HG03521 (cell line): ENCODE results near the gene KCNIP1.
A peak's percentile ranks its signal among the peaks of the same experiment; 100 is the strongest.

Source experiments
- ATAC-seq: cut with Tn5 transposase; IDR thresholded peaks from one replicate; pipeline ENCODE4 v1.9.1; 2021; ENCODE audit warnings: mild to moderate bottlenecking, moderate library complexity; ENCODE audit not compliant: unreplicated experiment

KCNIP1 gene

GRCh38 chr5:170562166-170562874, 58.5 kb downstream of the KCNIP1 start:
- no peak for ATAC-seq

- no peak for ATAC-seq
Observed at GRCh38 chr5:170562875-170563228, 59.0 kb downstream of the KCNIP1 start.

GRCh38 chr5:170563824-170564567, 60.2 kb downstream of the KCNIP1 start:
- ATAC-seq: no peak

GRCh38 chr5:170565072-170565471, 61.3 kb downstream of the KCNIP1 start:
- ATAC-seq: no peak

DNA sequence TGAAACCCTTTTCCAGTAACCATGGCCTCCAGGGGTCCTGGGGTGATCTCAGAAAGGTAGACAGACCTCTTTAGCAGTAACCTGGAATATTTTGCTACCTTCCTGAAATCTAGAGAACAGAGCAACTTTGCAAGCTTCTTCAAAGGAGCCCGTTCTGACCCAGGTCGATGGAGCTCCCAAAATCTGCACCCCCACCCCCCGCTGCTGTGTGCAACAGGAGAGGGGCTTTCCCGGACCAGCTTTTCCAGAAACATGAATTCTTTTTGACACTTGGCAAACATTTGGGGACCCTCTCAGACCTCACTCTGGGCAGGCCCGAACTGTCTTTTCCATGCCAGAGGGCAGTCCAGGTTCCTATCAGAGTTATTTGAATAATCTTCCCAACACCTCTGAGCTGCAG, 65.3 kb downstream of the KCNIP1 start:
- no peak for ATAC-seq

- ATAC-seq: no peak
Observed at GRCh38 chr5:170570476-170570875, 66.7 kb downstream of the KCNIP1 start.

DNA sequence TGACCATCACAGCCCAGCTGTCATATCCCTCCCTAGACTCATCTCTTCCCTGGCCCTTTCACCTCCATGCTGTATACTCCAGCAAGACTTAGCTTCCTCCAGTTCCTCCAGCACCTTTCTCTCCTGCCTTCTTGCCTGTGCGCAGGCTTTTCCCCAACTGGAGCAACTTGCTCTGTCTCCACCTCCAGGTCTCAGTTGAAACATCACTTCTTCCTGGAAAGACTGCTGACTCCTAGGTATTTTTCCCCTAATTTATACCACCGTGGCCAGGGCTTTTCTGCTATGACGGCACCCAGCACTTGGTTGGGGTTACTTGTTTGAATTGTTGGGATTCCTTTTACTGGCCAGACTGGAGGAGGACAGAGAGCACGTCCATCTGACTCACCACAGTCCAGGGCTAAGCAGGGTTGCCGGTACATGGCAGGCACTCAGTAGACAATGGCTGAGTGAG, 67.5 kb downstream of the KCNIP1 start:
- no peak for ATAC-seq

DNA sequence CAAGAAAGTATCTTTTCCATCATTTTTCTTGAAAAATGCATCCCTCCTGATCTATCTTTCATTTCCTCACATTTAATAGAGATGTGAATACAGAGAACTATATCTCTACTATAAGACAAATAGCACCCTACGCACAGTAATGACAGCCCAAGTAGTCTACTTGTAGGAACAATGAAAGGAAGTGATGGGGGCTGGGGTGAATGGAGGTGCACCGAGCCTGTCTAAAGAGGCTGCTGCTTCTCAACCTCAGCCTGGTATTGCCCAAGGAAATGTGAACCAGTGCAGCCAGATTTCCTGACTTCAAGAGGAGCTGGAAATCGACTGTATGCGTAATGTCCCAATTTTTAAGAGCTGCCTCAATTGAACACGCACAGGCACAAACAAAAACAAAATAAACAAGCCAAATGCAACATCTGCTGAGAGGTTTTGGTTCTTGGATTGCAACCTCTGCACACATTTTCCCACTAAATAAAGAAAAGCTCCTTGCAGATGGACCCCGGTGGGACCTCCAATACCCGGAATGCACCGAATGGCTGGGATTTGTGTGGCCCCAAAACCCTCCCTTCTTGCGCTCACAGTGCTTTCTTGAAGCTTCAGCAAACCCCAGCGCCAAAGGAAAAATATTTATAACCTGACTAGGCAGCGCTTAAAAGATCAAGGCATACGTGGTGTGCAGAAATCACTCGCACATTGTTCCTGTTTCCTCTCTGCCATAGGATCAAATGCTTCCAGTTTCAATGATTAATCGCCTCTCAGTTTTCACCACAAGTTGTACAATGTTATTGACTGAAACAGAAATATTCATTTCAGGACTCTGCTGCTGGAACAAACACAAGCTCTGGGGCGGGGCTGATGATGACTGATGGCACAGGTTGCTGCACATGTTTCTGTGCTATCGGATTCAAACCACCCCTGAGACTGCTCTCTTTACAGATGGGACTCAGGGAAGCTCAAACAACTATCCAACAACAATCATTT, 68.3 kb downstream of the KCNIP1 start:
- peak; percentile 73 for ATAC-seq

DNA sequence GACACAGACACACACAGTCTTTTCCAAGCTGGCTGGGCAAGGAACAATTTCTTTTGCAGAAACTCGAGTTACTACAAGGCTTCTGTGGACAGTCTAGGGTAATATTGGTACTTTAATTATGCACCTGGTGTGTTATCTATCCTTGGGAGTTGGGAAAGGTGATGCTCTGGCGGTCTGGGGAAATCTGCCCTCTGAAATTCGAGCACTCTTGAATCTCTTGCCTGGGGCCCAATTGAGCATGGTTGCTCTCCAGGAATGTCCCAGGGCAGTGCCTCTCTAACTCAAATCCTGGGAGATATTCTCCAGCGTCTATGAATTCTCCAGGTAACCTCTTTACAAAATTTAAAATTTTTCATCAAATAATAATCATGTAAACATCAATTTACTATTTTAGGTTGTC, 69.3 kb downstream of the KCNIP1 start:
- ATAC-seq: no peak

GRCh38 chr5:170573660-170574059, 69.8 kb downstream of the KCNIP1 start:
- no peak for ATAC-seq

GRCh38 chr5:170576602-170577535, 73.0 kb downstream of the KCNIP1 start:
- ATAC-seq: no peak

DNA sequence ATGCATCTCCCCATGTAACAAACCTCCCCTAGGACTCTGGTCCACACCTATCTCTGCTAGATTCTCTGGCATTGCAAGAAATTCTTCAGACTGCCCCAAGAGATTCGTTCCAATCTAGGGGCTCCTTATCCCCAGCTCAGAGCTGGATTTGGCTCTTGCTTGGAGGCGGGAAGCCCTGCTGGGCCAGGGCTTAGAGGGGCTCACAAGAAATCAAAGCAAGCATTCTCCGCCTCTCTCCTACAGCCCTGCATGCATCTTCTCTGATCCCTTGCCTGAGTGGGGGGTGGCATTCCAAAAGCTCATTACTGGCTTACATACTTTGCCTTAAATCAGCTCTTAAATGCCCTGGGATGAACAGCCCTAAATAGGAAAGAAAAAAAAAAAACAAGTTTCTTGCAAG, 75.8 kb downstream of the KCNIP1 start:
- no peak for ATAC-seq

GRCh38 chr5:170581211-170581610, 77.4 kb downstream of the KCNIP1 start:
- no peak for ATAC-seq

DNA sequence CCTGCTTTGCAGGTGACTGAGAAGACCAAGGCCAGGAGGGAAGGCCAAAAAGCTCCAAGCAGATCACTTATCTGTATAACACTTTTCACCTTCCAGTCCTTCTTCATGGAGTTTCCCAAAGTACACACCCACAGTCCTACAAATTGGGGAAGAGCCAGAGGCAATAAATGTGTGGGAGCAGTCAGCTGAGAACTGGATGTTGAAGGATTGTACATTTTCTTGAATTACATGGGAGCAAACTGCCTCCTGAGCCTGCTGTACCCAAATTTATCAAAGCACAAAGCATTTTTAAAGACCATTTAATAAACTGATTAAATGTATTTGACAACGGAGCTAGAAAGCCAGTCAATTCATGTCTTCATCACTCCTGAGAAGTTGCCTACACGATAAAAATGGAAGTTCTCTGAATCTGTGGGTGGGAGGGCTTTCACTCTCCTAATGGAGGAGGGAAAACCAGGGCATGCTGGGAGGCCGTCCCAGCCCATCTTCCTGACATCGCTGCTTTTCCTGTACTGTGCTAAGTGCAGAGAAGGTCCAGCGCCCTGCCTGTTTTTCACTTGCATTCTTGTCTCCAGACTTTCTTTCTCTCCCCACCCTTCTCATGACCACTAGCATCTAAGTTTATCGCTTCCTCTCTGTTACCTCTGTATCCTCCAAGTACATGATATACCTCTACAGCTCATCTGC, 79.0 kb downstream of the KCNIP1 start:
- ATAC-seq: no peak

- no peak for ATAC-seq
Observed at GRCh38 chr5:170584003-170584402, 80.2 kb downstream of the KCNIP1 start.

GRCh38 chr5:170584450-170585058, 80.7 kb downstream of the KCNIP1 start:
- ATAC-seq: no peak

- ATAC-seq: no peak
Observed at GRCh38 chr5:170585273-170585948, 81.6 kb downstream of the KCNIP1 start.

- ATAC-seq: no peak
Observed at GRCh38 chr5:170587808-170588207, 84.0 kb downstream of the KCNIP1 start.

GRCh38 chr5:170589643-170590042, 85.8 kb downstream of the KCNIP1 start:
- no peak for ATAC-seq
